Stimulated activated CD4-positive, alpha-beta T cell treated with anti-CD3 and anti-CD28 coated beads, Interleukin-2, amount 100 ng/mL, for 48 hours (primary cell): ENCODE measurements around the gene DCTN4.

Source experiments
- DNase-seq, 2 donors: peaks; one replicate each; pipeline ENCODE4 v3.0.0-alpha.2; 2020

The DCTN4 gene

DNA sequence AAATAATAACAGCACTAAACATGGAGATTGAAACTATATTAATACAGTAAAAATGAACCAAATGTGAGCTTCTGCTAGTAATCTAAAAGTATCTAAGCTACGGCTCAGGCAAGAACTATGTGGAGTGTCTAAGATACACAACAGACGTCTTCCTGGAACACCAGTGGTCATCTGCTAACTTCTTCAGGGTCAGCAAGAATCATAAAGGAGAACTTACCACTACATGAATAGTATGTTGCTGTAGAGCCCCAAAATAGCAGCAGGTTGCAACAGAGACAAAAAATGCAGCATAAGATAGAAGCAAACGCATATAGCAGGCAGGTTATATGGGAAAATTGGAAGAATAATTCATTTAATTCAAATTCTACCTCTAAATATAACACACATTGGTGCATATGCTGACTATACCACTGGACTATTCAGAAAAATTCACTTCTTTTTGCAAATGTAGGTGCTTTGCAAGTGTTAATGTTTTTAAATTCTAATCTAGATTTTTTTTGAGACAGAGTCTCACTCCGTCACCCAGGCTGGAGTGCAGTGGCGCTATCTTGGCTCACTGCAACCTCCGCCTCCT, 27.1 kb downstream of the DCTN4 start:
- DNase-seq: no peak

DNA sequence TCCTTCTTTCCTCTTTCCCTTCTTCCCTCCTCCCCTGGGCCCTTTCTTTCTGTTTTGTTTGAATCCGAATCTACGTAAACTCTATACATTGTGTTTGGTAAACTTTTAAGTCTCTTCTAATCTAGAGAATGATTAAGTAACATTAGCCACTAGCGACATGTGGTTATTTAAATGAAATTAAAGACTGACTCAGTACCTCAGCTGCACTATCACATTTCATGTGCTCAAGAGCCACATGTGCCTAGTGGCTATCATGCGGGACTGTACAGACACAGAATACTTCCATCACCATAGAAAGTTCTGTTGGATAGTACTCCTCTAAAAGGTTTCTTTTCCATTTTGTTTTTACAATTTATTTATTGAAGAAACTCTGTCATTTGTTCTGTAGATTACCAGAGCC, 29.0 kb downstream of the DCTN4 start:
- DNase-seq: no peak

DNA sequence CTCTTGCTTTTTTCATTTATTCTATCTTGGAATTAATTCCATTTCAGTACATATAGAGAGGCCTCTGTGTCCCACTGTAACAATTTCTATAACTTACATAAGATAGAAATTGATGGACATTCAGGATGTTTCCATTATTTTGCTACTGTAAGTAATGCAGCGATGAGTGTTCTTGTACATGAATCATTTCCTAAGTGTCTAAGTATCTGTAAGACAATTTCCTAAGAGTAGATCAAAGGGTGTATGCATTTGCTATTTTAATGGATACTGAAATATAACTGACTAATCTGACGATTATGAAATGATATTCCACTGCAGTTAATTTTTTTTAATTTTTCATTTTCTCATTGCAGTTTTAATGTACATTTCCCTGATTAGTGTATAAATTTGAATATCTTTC, 35.0 kb downstream of the DCTN4 start:
- DNase-seq: no peak

DNA sequence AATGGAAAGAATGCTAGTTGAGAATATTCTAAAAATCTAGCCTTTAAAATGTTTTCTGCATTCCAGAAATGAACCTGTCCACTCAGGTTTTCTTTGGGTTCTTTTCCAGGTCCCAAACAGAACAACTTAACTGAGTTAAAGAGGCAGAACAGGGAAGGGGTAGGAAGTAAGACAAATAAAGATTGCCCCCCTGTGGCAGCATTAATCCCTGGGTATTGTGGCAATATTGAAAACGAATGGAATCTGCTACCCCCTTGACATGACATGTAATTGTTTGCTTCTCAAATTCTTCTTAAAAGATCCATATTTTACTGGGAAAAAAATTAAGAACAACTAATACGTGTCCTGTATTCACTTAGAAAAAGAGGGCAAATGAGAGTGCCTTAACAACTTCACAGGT, 48.7 kb downstream of the DCTN4 start:
- no peak for DNase-seq

DNA sequence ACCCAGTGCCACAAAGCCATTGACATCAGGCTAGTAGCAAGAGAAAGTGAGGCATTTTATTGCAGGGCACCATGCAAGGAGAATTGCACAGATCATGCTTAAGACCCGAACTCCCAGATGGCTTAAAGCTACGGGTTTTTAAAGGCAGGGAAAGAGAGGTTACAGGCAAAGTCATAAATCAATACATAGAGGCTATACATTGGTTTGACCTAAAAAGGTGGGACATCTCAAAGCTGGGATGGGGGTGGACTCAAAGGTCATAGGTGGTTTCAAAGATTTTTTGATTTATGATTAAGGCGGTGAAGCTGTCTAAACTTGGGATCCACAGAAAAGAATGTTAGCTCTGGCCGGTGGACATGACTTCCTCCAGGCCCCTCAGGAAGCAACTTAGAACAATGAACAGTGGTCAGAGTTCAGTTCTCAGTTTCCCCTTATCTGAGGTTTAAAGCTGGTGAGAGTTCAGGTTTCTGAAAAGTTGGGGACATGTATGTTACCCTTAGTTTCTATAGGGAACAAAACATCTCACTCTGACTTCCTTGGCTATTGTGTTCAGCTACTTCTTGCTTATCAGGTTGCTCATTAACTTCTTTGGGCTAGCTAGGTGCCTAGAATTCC, 51.9 kb downstream of the DCTN4 start:
- DNase-seq: no peak

DNA sequence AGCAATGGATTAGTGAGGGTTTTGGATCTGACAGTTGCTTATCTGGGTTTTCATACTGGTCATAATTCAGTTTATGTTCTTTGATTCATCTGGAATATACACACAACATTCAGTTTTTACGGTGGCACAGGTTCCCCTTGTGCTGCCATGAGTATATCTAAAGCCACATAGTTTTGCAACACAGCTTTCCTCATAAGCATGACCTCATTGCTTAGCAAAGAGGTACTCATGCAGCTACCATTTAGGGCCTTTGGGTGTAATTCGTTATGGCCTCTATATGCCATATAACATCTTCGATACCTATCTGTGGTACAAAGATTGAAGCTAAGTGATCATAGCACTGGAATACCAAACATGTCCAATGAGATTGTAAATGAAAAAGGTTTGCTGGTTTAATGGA, 55.1 kb downstream of the DCTN4 start:
- DNase-seq: no peak

DNA sequence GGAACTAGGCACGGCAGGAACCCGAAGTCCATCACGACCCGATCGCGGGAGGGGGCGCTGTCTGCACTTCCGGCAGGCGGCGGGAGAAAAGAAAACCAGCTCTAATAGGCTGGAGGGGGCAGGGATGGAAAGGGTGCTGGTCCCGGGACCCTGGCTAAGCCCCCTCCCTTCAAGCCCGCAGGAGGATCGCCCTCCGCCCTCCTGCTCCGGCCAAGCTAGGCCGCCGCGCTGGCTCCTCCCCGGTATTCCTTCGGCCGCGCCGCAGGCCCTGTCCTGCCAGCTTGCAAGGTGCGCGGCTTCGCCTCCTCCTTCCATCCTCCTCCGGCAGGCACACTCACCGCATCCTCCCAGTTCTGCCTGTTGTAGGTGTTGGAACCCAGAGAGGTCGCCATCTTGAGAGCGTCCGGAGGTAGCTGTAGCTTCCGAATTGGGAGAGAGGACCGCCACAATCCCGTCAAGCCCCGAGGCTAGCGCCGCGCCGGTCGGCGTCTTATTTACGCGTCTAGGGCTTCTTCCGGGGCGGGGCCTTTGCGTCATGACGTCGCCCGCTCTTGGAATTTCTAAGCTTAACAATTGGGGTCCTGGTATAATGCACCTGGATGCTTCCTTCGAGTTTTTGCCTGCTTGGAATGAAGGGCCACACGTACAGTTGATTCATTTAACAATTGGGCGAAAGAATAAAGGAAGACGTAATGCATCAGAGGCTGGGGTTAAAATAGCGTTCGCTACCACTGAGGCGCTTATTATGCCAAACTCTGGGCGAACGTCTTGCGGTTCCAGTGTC, 58.0 kb downstream of the DCTN4 start, which contains the start of gene RBM22:
Gene RBM22 (minus strand): TSS at position 469 of the 784 bp plus-strand sequence. CDS start 77 bp downstream, at position 392.
- DNase-seq: peak; percentile 84 to 87

DNA sequence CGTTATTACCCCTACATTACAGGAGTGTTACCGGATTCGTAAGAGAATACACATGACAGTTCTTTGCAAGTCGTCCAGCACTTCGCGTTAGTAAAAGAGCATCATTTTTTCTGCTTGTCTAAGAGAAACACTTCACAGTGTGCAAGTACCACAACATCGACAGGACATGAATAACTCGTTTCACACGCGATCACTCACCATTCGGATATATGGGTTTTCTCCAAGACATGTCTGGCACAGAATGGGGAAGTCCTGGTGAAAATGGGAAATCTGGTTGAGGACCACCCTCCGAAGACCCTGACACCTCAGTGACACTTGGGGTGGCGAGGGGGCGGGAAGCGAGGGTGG, 58.6 kb downstream of the DCTN4 start:
- DNase-seq: no peak

DNA sequence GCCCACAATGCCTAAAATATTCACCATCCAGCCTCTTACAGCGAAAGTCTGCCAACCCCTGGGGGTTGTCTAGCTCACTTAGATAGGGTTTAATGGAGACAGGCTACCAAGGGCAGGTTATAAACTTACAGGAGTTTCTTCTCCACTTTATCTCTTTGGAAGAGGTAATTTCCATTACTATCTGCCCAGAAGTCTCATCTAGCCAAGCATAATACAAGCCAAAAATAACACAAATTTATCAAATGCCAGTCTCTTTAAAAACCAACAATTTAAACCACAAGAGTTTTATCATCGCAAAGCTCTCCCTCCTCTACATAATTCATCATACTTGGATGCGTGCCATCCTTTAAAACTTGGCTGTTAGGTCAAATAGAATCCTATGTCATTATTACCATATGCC, 64.2 kb downstream of the DCTN4 start:
- no peak for DNase-seq

DNA sequence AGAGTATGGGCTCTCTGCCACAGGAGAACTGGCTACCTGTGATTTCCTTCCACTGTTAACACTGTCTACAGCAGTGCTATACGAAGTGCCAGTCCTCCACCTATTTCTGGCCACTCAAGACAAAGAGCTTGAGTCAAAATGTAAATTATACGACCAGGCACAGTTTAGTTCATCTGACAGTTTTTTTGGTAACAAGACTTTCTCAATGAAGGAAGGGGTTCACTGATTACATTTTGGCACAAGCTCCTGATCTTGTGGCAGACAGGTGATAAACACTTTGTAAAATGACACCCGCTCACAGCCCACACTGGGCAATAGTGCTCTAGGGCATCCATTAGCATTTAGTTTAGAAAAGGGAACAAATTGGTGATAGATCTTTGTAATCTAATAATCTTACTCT, 66.5 kb downstream of the DCTN4 start:
- no peak for DNase-seq

DNA sequence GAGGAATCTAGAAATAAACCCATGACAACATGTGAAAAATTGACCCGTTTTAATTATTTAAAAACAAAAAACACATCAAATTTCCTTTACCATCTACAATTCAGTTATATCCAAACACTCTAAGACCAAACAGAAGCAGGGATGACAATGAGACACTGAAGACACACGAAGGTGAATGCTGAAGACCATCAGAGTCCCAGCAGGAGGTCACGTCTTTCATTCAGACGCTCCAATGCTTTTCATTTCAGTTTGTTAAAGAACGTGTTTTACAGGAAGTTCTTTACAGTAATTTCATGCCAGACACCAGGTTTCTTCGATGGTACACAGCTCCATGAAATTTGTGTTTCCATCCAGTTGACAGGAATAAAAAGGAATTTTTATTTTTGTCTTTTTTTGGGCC, 68.1 kb downstream of the DCTN4 start:
- no peak for DNase-seq

DNA sequence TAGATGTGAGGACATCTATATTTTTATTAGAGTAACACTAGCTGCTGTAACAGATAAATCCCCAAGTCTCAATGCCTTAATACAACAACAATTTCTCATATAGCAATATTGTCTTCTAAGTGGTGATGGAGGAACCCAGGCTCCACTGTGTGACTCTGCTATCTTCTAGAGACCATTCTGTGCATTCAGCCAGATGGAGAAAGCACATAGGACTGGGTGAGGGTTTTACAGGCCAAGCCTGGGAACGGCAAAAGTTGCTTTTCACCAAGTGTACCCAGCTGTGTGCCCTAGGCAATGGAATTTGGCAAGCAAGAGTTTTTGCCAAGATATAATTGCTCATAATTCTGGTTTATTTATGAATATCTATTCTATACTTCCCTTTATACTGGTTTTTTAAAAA, 69.7 kb downstream of the DCTN4 start:
- no peak for DNase-seq

DNA sequence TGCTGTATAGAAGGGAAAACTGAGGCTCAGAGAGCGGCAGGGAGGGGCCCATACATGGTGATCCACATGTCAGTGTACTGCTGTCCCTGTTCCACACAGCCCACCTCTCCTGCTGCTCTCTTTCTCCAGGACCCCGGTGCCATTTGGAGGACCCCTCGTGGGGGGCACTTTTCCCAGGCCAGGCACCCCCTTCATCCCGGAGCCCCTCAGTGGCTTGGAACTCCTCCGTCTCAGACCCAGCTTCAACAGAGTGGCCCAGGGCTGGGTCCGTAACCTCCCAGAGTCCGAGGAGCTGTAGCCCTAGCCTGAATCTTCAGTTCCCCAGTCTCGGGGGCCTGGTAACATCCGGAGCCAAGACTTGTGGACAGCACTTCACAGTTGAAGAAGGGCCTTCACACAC, 82.2 kb downstream of the DCTN4 start:
- DNase-seq: no peak

DNA sequence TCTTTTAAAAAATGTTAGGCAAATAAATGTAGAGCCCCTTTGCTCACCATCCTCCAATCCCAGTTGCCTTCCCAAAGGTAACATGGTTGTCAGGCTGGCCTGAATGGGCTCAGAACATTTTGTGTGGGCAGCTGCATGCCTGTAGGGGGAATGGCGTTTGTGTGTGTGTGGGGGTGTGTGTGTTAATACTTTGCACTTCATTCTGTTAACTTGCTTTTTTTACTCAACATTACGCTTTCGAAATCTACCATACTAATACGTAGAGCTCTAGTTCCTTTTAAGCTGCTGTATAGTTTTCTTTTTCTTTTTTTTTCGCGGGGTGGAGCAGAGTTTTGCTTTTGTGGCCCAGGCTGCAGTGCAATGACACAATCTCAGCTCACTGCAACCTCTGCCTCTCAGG, 83.7 kb downstream of the DCTN4 start:
- DNase-seq: no peak

DNA sequence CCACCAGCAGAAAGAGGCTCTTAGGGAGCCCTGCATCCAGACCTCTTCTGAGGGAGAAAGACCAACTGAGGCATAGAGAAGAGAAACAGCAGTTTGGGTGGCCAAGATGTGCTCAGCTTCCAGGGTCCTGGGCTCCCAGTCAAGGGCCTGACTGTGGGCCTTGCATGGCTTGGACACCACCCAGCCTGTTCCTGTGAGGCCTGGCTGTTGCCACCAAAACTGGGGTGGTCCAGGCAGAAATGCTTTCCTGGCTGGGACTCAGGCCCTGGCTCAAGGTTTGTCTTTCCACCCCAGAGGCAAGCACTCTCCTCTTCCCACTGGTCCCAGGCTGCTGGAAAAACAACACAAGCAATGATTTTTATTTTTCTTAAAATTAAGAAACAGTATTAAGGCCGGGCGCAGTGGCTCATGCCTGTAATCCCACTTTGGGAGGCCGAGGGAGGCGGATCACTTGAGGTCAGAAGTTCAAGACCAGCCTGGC, 84.4 kb downstream of the DCTN4 start:
- DNase-seq: no peak

DNA sequence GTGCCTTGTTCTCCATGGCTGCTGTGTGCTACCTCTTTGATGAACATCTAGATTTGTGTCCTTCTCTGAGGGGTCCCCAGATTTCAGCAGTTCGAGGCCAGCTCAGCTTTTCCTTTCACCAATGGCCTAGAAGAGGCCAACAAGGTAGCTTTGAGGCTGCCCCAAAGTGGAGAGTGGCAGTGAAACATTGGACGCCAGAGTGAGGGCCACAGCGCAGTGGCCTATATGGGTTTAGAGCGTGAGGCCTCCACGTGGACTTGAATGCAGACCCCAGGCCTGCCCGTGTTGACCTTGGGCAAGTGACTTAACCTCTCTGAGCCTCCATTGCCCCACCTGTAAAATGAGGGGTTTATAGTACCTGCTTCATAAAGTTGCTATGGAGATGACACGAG, 85.9 kb downstream of the DCTN4 start:
- DNase-seq: no peak

DNA sequence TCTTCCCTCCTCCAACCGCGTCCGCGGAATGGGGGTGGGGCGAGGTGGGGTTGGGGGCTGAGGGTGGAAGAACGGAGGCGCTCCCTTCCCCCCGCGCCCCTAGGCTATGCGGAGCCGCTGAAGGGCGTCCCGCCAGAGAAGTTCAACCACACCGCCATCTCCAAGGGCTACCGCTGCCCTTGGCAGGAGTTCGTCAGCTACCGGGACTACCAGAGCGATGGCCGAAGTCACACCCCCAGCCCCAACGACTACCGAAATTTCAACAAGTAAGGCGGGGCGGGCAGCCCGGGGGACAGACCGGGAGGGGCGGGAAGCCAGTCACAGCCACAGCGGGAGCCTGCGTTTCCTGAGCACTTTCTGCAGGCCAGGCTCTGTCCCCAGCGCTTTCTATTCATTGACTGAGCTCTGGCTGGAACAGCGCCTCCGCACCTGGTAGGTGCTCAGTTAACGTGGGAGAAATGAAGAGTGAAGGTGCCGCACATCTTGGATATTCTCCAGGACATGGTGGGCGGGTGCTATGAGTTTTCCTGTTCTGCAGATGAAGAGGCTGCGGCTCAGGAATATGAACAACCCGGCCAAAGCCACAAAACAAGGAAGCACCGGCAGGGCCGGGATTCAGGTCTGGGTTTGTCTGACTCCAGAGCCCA, 86.5 kb downstream of the DCTN4 start:
- DNase-seq: peak; percentile 10 to 17

DNA sequence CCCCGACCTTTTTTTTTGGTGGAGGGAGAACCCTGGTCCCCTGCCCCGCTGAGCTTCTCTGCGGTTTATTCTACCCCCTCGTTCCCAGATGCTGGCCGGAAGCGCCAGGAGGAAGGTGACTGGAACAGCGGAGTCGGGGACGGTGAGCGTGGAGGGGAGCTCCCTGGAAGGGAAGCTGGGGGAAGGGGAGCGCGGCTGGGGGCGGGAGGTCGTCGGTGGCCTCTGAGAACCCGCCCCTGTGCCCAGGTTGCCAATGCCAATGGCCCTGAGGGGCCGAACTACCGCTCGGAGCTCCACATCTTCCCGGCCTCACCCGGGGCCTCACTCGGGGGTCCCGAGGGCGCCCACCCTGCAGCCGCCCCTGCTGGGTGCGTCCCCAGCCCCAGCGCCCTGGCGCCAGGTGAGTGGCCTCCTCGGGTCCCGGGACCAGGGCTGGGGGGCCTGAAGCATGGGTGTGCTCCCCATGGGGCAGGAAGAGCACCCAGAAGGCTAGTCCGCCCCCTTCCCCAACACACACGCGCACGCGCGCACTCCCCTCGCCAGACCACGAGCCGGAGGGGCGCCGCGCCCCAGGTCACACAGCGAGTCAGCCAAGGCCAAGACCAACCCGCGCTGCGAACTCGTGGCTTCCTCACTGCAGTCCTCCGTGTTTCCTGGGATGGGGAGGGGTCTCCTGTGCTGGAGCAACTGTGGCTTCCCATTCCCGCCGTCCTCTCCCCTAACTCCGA, 87.1 kb downstream of the DCTN4 start:
- DNase-seq: peak in 1 of 2 donors; percentile 12

DNA sequence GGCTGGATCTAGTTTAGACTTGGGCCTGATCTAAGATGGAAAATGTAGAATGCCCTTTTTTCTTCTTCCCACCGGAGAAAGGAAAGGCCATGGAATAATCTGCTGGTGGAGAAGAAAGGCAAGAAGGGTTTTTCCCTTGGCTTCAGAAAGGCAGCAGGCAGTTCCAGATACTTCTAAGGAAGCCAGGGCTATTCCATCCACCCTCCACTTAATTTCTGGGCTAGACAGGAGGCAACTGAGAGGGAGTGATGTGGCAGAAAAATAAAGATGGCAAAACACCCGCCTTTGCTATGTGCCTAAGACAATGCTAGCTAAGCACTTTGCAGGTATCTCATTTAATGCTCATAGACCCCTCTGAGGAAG, 87.9 kb downstream of the DCTN4 start:
- DNase-seq: no peak

DNA sequence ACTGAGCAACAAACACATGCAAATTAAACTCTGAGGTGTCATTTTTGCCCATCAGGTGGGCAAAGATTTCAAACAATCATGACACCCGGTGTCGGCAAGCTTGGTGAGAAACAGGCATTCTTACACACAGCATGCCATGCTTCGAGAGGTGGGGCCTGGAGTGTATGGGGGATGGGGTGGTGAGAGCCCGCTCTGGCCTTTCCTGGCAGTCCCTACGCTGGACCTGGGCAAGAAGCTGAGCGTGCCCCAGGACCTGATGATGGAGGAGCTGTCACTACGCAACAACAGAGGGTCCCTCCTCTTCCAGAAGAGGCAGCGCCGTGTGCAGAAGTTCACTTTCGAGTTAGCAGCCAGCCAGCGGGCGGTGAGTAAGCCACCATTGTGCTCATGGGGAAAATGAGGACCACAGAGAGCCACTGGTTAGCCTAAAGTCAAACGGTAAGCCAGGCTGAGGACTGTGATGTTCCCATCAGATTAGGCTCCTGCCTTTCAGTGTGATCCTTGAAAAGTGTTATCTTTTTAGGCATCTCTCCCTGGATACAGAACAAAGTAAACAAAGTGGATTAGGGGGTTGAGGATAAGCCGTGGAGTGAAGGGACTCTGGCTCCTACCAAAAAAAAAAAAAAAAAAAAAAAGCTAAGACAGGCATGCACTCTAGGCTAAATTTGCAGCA, 88.4 kb downstream of the DCTN4 start:
- no peak for DNase-seq

DNA sequence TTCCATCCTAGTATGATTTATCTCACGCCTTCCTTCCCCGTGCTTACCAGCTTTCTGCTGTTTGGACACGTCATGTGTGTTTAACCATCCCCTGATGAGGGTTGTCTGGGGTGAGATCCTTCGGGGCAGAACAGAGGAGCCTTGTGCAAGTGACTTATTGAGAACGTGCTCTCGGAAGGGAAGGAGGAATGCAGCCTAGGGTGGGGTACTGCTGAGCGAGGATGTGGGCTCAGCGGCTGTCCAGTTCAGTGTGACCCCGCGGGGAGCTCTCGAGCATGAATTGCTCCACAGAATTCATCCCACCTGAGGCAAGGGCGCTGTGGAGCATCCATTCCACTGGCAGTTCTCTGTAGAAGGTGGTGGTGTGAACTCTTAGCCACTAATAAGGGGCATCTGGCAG, 93.8 kb downstream of the DCTN4 start:
- no peak for DNase-seq

DNA sequence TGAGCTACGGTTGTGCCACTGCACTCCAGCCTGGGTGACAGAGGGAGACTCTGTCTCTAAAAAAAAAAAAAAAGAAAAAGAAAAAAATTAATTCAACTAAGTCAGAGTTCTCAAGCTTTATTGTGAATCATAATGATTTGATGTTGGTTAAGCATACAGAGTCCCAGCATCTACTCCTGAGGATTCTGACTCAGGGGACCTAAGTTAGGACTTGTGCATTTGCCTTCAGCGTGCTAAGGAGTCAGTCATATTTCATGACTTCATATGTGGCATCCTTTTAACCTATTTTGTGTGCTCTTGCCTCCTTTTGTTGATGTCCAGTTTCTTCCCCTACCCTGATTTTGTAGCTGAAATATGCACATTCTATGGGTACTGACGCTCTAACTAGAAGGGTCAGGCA, 94.9 kb downstream of the DCTN4 start:
- no peak for DNase-seq
